ENCODE measurements around the gene SORCS2.

- no peak for TF ChIP-seq CTCF (IDR thresholded peaks at IDR 0.05)
- TF ChIP-seq POLR2A (IDR thresholded peaks at IDR 0.05) = no peak
Measured at GRCh38 chr4:7787681-7788141, 595.4 kb downstream of the SORCS2 start.
